GM21529 (cell line): ENCODE results near the gene SLC2A11.
"Not testable (repeated sequence)": the region's sequence is repeated elsewhere in the genome, so short reads cannot be mapped to it uniquely, and the experiment has no call there.

Source experiments
- ATAC-seq: cut with Tn5 transposase; IDR thresholded peaks from one replicate; pipeline ENCODE4 v1.9.1; 2021; ENCODE audit not compliant: unreplicated experiment

Gene SLC2A11

GRCh38 chr22:23884140-23884539 lies 26.5 kb downstream of the SLC2A11 start:
- ATAC-seq, result no peak

- no peak for ATAC-seq
Observed at GRCh38 chr22:23888615-23889401, 31.1 kb downstream of the SLC2A11 start.

GRCh38 chr22:23889620-23890019 lies 31.9 kb downstream of the SLC2A11 start:
- no peak for ATAC-seq

- no peak for ATAC-seq
Observed at GRCh38 chr22:23891726-23892125, 34.1 kb downstream of the SLC2A11 start.

- ATAC-seq, result no peak
Observed at GRCh38 chr22:23892130-23892529, 34.5 kb downstream of the SLC2A11 start.

- ATAC-seq, result no peak
Observed at GRCh38 chr22:23892706-23893105, 35.0 kb downstream of the SLC2A11 start.

GRCh38 chr22:23893121-23893944 lies 35.7 kb downstream of the SLC2A11 start:
- ATAC-seq, result no peak

GRCh38 chr22:23893945-23894709 lies 36.5 kb downstream of the SLC2A11 start, which contains the start of gene MIF:
Gene MIF (plus strand): TSS chr22:23894383. CDS start chr22:23894475, 92 bp downstream.
- ATAC-seq, result peak; percentile 74

GRCh38 chr22:23894710-23895598 lies 37.3 kb downstream of the SLC2A11 start:
- ATAC-seq, result peak; percentile 35

GRCh38 chr22:23895599-23896144 lies 38.0 kb downstream of the SLC2A11 start:
- no peak for ATAC-seq

- no peak for ATAC-seq
Observed at GRCh38 chr22:23896166-23896522, 38.5 kb downstream of the SLC2A11 start.

- no peak for ATAC-seq
Observed at GRCh38 chr22:23896523-23897186, 39.0 kb downstream of the SLC2A11 start.

GRCh38 chr22:23897320-23897719 lies 39.6 kb downstream of the SLC2A11 start:
- no peak for ATAC-seq

GRCh38 chr22:23898006-23898974 lies 40.6 kb downstream of the SLC2A11 start:
- ATAC-seq, result no peak

GRCh38 chr22:23899042-23899745 lies 41.5 kb downstream of the SLC2A11 start:
- no peak for ATAC-seq

GRCh38 chr22:23900227-23900626 lies 42.6 kb downstream of the SLC2A11 start:
- not testable (repeated sequence) for ATAC-seq

GRCh38 chr22:23901600-23901999 lies 43.9 kb downstream of the SLC2A11 start:
- no peak for ATAC-seq
